ENCODE measurements around the gene ITGAE.
"Not testable (repeated sequence)": the region's sequence is repeated elsewhere in the genome, so short reads cannot be mapped to it uniquely, and the experiment has no call there.

ITGAE gene

GRCh38 chr17:3724378-3725077, 76.5 kb downstream of the ITGAE start:
- DNase-seq = no peak

GRCh38 chr17:3723556-3724377, 77.2 kb downstream of the ITGAE start, which contains the start of gene HASPIN:
HASPIN (plus strand) TSS chr17:3723903; CDS start chr17:3723936, 33 bp downstream.
- DNase-seq = peak; percentile 81

- DNase-seq = no peak
These were observed 77.8 kb downstream of the ITGAE start for GRCh38 chr17:3723188-3723555.

- no peak for DNase-seq
These were observed 78.3 kb downstream of the ITGAE start for GRCh38 chr17:3722716-3723115.

GRCh38 chr17:3719265-3719664, 81.7 kb downstream of the ITGAE start:
- no peak for DNase-seq

GRCh38 chr17:3718201-3718600, 82.8 kb downstream of the ITGAE start:
- no peak for DNase-seq

GRCh38 chr17:3715296-3715695, 85.7 kb downstream of the ITGAE start:
- no peak for DNase-seq

GRCh38 chr17:3712811-3713463, 88.1 kb downstream of the ITGAE start:
- DNase-seq = no peak

- DNase-seq = no peak
These were observed 90.0 kb downstream of the ITGAE start for GRCh38 chr17:3710951-3711383.

GRCh38 chr17:3708366-3708765, 92.6 kb downstream of the ITGAE start:
- DNase-seq = no peak

- not testable (repeated sequence) for DNase-seq
These were observed 95.3 kb downstream of the ITGAE start for GRCh38 chr17:3705718-3705984.

- no peak for DNase-seq
These were observed 95.9 kb downstream of the ITGAE start for GRCh38 chr17:3704931-3705717.

- DNase-seq = not testable (repeated sequence)
These were observed 98.9 kb downstream of the ITGAE start for GRCh38 chr17:3702041-3702539.

- DNase-seq = no peak
These were observed 101.0 kb downstream of the ITGAE start for GRCh38 chr17:3699951-3700350.

GRCh38 chr17:3698139-3698538, 102.8 kb downstream of the ITGAE start:
- no peak for DNase-seq

GRCh38 chr17:3697103-3697476, 103.9 kb downstream of the ITGAE start:
- no peak for DNase-seq

GRCh38 chr17:3695723-3696411, 105.1 kb downstream of the ITGAE start, which contains the start of gene P2RX5:
P2RX5 (minus strand) TSS chr17:3696155; CDS start chr17:3696005, 150 bp downstream.
- DNase-seq = no peak

- DNase-seq = no peak
These were observed 105.8 kb downstream of the ITGAE start for GRCh38 chr17:3695129-3695722.

GRCh38 chr17:3693829-3694231, 107.2 kb downstream of the ITGAE start:
- no peak for DNase-seq

GRCh38 chr17:3693141-3693540, 107.8 kb downstream of the ITGAE start:
- no peak for DNase-seq

GRCh38 chr17:3692346-3692745, 108.6 kb downstream of the ITGAE start:
- DNase-seq = no peak

GRCh38 chr17:3691617-3692067, 109.3 kb downstream of the ITGAE start:
- DNase-seq = no peak
